ENCODE measurements around the gene ULK4.

DNA sequence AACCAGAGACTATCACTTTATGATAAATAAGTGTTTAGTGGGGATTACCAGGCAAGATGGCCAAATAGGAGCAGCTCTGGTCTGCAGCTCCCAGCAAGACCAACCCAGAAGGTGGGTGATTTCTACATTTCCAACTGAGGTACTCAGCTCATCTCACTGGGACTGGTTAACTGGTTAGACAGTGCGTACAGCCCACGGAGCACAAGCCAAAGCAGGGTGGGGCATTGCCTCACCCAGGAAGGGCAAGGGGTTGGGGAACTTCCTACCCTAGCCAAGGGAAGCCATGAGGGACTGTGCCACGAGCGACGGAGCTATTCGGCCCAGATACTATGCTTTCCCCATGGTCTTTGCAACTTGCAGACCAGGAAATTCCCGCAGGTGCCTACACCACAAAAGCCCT, 591.6 kb downstream of the ULK4 start:
- no peak for TF ChIP-seq REST (IDR thresholded peaks at IDR 0.05; ENCODE audit: insufficient read depth in 1 of 2, low read depth in 2 of 2, low read length in 1 of 2)
- TF ChIP-seq CTCF (IDR thresholded peaks at IDR 0.05): no peak
- no peak for TF ChIP-seq TCF7L2 (IDR thresholded peaks at IDR 0.05; ENCODE audit: low read depth, low read length)
- TF ChIP-seq POLR2AphosphoS5 (IDR thresholded peaks at IDR 0.05; ENCODE audit: low read depth, low read length): no peak
